HepG2 (cell line): ENCODE data around the gene UTP4. TPM values are rescaled to one million over a fixed set of nuclear protein-coding genes. Genes with fewer than 3 reads are reported as not detected.

Experiments
- FOXO1 ChIP-seq: sonication (generic); formaldehyde crosslinking; IDR thresholded peaks from 2 replicates; pipeline ENCODE4 v1.4.0; 2020; ENCODE audit warnings: missing genetic modification reagents
- KLF9 ChIP-seq: IDR thresholded peaks from 2 replicates; pipeline ENCODE4 v1.6.1; 2016; ENCODE audit warnings: low read depth
- NFATC3 ChIP-seq: sonication (generic); formaldehyde crosslinking; IDR thresholded peaks from 2 replicates; pipeline ENCODE4 v1.5.1; 2020; ENCODE audit warnings: mild to moderate bottlenecking, missing genetic modification reagents
- NR1H2 ChIP-seq: sonication (generic); formaldehyde crosslinking; IDR thresholded peaks from 2 replicates; pipeline ENCODE4 v1.8.1; 2022; ENCODE audit warnings: low read depth, missing genetic modification reagents, borderline replicate concordance
- PHF8 ChIP-seq: sonication (generic); formaldehyde crosslinking; IDR thresholded peaks from 2 replicates; pipeline ENCODE4 v1.5.0; 2020; ENCODE audit warnings: missing genetic modification reagents
- POLR2A ChIP-seq, 2 experiments: IDR thresholded peaks; 2 replicates each; pipeline ENCODE4 v1.6.1; 2011; ENCODE audit warnings: low read depth in 2 of 2, low read length in 2 of 2, mild to moderate bottlenecking in 1 of 2, moderate library complexity in 1 of 2; ENCODE audit not compliant: insufficient read depth in 1 of 2
- SMC3 ChIP-seq: IDR thresholded peaks from 2 replicates; pipeline ENCODE4 v1.6.1; 2011; ENCODE audit warnings: low read length, improper control_type of control experiment
- TCF7L2 ChIP-seq: IDR thresholded peaks from 2 replicates; pipeline ENCODE4 v1.6.1; 2011; ENCODE audit warnings: mild to moderate bottlenecking, low read depth, low read length, moderate library complexity
- TOPORS ChIP-seq: sonication (generic); formaldehyde crosslinking; IDR thresholded peaks from 2 replicates; pipeline ENCODE4 v1.8.0; 2023; ENCODE audit warnings: mild to moderate bottlenecking, missing genetic modification reagents
- XBP1 ChIP-seq: sonication (generic); formaldehyde crosslinking; IDR thresholded peaks from 2 replicates; pipeline ENCODE4 v1.5.0; 2020; ENCODE audit warnings: missing genetic modification reagents
- ZKSCAN5 ChIP-seq: sonication (generic); formaldehyde crosslinking; IDR thresholded peaks from 2 replicates; pipeline ENCODE4 v1.5.1; 2020; ENCODE audit warnings: mild to moderate bottlenecking, missing genetic modification reagents
- ZNF543 ChIP-seq: sonication (generic); formaldehyde crosslinking; IDR thresholded peaks from 2 replicates; pipeline ENCODE4 v1.4.0; 2020; ENCODE audit warnings: mild to moderate bottlenecking, missing genetic modification reagents
- ZNF567 ChIP-seq: sonication (generic); formaldehyde crosslinking; IDR thresholded peaks from 2 replicates; pipeline ENCODE4 v1.8.1; 2023; ENCODE audit warnings: mild to moderate bottlenecking, missing genetic modification reagents, borderline replicate concordance
- ZNF782 ChIP-seq: sonication (generic); formaldehyde crosslinking; IDR thresholded peaks from 2 replicates; pipeline ENCODE4 v1.4.0; 2020; ENCODE audit warnings: missing genetic modification reagents, mild to moderate bottlenecking, borderline replicate concordance
- ZSCAN29 ChIP-seq: sonication (generic); formaldehyde crosslinking; conservative IDR thresholded peaks from 2 replicates; pipeline ENCODE4 v1.4.0; 2020; ENCODE audit warnings: mild to moderate bottlenecking, missing genetic modification reagents
- polyA plus RNA-seq, 8 experiments: library from polyadenylated mRNA; depleted of rRNA in 3 of 8; stranded (reverse) in 7 of 8; unstranded in 1 of 8; fragments of >200 nt; fragmentation: Illumina TruSeq in 4 of 8; extraction: Trizol in 4 of 8; gene quantifications; 2 replicates each; pipeline versions ENCODE4 v1.2.1 to v1.2.3, GENCODE V29; 2011 to 2016; ENCODE audit warnings: low read depth in 4 of 8, missing spikeins in 1 of 8, mixed read lengths in 1 of 8; ENCODE audit not compliant: insufficient read depth in 1 of 8
- total RNA-seq, 5 experiments: library from RNA; depleted of rRNA; stranded (reverse); fragments of >200 nt; fragmentation: Illumina TruSeq; extraction: Trizol; gene quantifications; 2 replicates each; pipeline ENCODE4 v1.2.3, GENCODE V29; 2016; ENCODE audit warnings: low read depth in 1 of 5
- TF ChIP-seq, protein P1 (sequence below): IDR thresholded peaks from 2 replicates; pipeline ENCODE4 v1.6.1; 2016; ENCODE audit warnings: missing genetic modification reagents, missing compliant biosample characterization
- TF ChIP-seq, protein P2 (sequence below): sonication (generic); formaldehyde crosslinking; IDR thresholded peaks from 2 replicates; pipeline ENCODE4 v1.8.1; 2023; ENCODE audit warnings: mild to moderate bottlenecking, missing genetic modification reagents
- TF ChIP-seq, protein P3 (sequence below): sonication (generic); formaldehyde crosslinking; IDR thresholded peaks from 2 replicates; pipeline ENCODE4 v1.4.0; 2020; ENCODE audit warnings: missing genetic modification reagents; ENCODE audit errors: not compliant biosample characterization
- TF ChIP-seq, protein P4 (sequence below): sonication (generic); formaldehyde crosslinking; IDR thresholded peaks from 2 replicates; pipeline ENCODE4 v1.4.0; 2020; ENCODE audit warnings: missing genetic modification reagents
- TF ChIP-seq, protein P5 (sequence below): sonication (generic); formaldehyde crosslinking; IDR thresholded peaks from 2 replicates; pipeline ENCODE4 v1.5.1; 2020; ENCODE audit warnings: missing genetic modification reagents, mild to moderate bottlenecking, borderline replicate concordance
- TF ChIP-seq, protein P6 (sequence below): sonication (generic); formaldehyde crosslinking; IDR thresholded peaks from 2 replicates; pipeline ENCODE4 v1.8.0; 2023; ENCODE audit warnings: mild to moderate bottlenecking, missing genetic modification reagents

The UTP4 gene
- total and polyA plus RNA-seq, 2 of the 13 experiments (the other 11 are each of a cell fraction or from before 2014, with no cell fraction given) = 30.0 to 85.8 TPM

DNA sequence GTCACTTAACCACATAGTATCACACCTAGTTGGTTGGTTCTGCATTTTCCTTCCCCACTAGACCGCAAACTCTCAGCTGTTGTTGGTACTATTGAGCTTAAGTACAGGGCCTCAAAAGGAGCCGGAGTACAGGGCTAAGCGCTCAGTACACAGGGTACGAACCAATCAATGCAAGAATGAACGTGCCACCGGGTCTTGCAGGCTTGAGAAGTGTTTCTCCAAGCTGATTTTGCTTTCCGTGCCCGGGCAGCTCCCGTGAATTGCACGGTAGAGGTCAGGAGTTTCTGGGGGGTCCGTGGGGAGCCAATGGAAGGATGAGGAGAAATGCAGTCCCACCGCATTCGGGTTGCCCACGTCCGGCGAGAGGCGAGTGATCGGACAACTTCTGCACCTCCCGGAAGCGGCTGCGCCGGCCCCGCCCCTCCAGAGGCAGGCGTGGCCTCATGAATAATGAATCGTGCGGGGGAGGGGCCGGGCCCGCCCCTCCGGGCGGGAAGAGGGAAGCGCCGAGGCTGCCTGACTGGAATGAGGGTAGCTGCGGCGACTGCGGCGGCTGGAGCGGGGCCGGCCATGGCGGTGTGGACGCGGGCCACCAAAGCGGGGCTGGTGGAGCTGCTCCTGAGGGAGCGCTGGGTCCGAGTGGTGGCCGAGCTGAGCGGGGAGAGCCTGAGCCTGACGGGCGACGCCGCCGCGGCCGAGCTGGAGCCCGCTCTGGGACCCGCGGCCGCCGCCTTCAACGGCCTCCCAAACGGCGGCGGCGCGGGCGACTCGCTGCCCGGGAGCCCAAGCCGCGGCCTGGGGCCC, 54.4 kb downstream of the UTP4 start, which contains the start of gene SNTB2 (continued):
- TF ChIP-seq, protein P1, sequence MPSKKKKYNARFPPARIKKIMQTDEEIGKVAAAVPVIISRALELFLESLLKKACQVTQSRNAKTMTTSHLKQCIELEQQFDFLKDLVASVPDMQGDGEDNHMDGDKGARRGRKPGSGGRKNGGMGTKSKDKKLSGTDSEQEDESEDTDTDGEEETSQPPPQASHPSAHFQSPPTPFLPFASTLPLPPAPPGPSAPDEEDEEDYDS (CRISPR knock-in tag) = peak; percentile 92
- 0 out of 2 replicates have a peak, but pooled peaks have one; percentile 67 for TF ChIP-seq XBP1 (CRISPR knock-in tag)
- TF ChIP-seq NR1H2 (CRISPR knock-in tag) = 0 out of 2 replicates have a peak, but pooled peaks have one; percentile 40
- TF ChIP-seq, protein P2, sequence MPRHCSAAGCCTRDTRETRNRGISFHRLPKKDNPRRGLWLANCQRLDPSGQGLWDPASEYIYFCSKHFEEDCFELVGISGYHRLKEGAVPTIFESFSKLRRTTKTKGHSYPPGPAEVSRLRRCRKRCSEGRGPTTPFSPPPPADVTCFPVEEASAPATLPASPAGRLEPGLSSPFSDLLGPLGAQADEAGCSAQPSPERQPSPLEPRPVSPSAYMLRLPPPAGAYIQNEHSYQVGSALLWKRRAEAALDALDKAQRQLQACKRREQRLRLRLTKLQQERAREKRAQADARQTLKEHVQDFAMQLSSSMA (CRISPR knock-in tag) = 0 out of 2 replicates have a peak, but pooled peaks have one; percentile 78
- no peak for TF ChIP-seq TOPORS
- TF ChIP-seq PHF8 (CRISPR knock-in tag) = peak; percentile 87
- peak; percentile 38 for TF ChIP-seq ZNF543 (CRISPR knock-in tag)
- 0 out of 2 replicates have a peak, but pooled peaks have one; percentile 29 for TF ChIP-seq ZNF782 (CRISPR knock-in tag)
- no peak; the same call in 1 of the 2 replicates for TF ChIP-seq FOXO1
- TF ChIP-seq, protein P3, sequence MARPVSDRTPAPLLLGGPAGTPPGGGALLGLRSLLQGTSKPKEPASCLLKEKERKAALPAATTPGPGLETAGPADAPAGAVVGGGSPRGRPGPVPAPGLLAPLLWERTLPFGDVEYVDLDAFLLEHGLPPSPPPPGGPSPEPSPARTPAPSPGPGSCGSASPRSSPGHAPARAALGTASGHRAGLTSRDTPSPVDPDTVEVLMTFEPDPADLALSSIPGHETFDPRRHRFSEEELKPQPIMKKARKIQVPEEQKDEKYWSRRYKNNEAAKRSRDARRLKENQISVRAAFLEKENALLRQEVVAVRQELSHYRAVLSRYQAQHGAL (CRISPR knock-in tag) = peak; percentile 38
- TF ChIP-seq ZKSCAN5 (CRISPR knock-in tag) = no peak
- TF ChIP-seq ZSCAN29 (CRISPR knock-in tag) = peak; percentile 77; the same call in 1 of the 2 replicates
- TF ChIP-seq, protein P4, sequence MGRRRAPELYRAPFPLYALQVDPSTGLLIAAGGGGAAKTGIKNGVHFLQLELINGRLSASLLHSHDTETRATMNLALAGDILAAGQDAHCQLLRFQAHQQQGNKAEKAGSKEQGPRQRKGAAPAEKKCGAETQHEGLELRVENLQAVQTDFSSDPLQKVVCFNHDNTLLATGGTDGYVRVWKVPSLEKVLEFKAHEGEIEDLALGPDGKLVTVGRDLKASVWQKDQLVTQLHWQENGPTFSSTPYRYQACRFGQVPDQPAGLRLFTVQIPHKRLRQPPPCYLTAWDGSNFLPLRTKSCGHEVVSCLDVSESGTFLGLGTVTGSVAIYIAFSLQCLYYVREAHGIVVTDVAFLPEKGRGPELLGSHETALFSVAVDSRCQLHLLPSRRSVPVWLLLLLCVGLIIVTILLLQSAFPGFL (CRISPR knock-in tag) = no peak
- TF ChIP-seq POLR2A (IDR thresholded peaks at IDR 0.05; ENCODE audit: insufficient read depth in 1 of 2, low read depth in 2 of 2, low read length in 2 of 2) = peak; percentile 89 to 96
- TF ChIP-seq, protein P5, sequence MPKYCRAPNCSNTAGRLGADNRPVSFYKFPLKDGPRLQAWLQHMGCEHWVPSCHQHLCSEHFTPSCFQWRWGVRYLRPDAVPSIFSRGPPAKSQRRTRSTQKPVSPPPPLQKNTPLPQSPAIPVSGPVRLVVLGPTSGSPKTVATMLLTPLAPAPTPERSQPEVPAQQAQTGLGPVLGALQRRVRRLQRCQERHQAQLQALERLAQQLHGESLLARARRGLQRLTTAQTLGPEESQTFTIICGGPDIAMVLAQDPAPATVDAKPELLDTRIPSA (CRISPR knock-in tag) = peak; percentile 48; the same call in 1 of the 2 replicates
- TF ChIP-seq, protein P6, sequence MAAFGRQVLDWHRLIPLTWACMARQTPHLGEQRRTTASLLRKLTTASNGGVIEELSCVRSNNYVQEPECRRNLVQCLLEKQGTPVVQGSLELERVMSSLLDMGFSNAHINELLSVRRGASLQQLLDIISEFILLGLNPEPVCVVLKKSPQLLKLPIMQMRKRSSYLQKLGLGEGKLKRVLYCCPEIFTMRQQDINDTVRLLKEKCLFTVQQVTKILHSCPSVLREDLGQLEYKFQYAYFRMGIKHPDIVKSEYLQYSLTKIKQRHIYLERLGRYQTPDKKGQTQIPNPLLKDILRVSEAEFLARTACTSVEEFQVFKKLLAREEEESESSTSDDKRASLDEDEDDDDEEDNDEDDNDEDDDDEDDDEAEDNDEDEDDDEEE (CRISPR knock-in tag) = peak; percentile 91; the same call in 1 of the 2 replicates
- peak; percentile 68; the same call in 1 of the 2 replicates for TF ChIP-seq KLF9 (CRISPR knock-in tag)
- peak; percentile 84; the same call in 1 of the 2 replicates for TF ChIP-seq ZNF567 (CRISPR knock-in tag)
- TF ChIP-seq TCF7L2 = no peak
- peak; percentile 93; the same call in 1 of the 2 replicates for TF ChIP-seq NFATC3 (CRISPR knock-in tag)
- TF ChIP-seq SMC3 = peak; percentile 6; the same call in 1 of the 2 replicates
